GM19351 (cell line): ENCODE data around the gene BUB1.
A peak's percentile ranks its signal among the peaks of the same experiment; 100 is the strongest.
"Not testable (repeated sequence)": the region's sequence is repeated elsewhere in the genome, so short reads cannot be mapped to it uniquely, and the experiment has no call there.

ENCODE experiments used
- ATAC-seq: cut with Tn5 transposase; IDR thresholded peaks from one replicate; pipeline ENCODE4 v1.9.1; 2021; ENCODE audit warnings: mild to moderate bottlenecking, moderate library complexity; ENCODE audit not compliant: unreplicated experiment

Gene BUB1

GRCh38 chr2:110691612-110692258, 13.9 kb upstream of the BUB1 start:
- no peak for ATAC-seq

- ATAC-seq = no peak
These were observed 12.5 kb upstream of the BUB1 start for GRCh38 chr2:110690083-110690965.

- no peak for ATAC-seq
These were observed 10.8 kb upstream of the BUB1 start for GRCh38 chr2:110688594-110689091.

- ATAC-seq = not testable (repeated sequence)
These were observed 10.1 kb upstream of the BUB1 start for GRCh38 chr2:110687775-110688484.

GRCh38 chr2:110682872-110683271, 5.0 kb upstream of the BUB1 start:
- ATAC-seq = no peak

GRCh38 chr2:110682267-110682666, 4.4 kb upstream of the BUB1 start:
- no peak for ATAC-seq

GRCh38 chr2:110680709-110681108, 2.8 kb upstream of the BUB1 start:
- no peak for ATAC-seq

- ATAC-seq = no peak
These were observed 2.0 kb upstream of the BUB1 start for GRCh38 chr2:110679865-110680264.

- no peak for ATAC-seq
These were observed 1.5 kb upstream of the BUB1 start for GRCh38 chr2:110679337-110679707.

- ATAC-seq = no peak
These were observed 834 bp upstream of the BUB1 start for GRCh38 chr2:110678457-110679336.

GRCh38 chr2:110677080-110677479, 783 bp downstream of the BUB1 start:
- ATAC-seq = no peak

GRCh38 chr2:110675679-110676078, 2.2 kb downstream of the BUB1 start:
- ATAC-seq = peak; percentile 2

GRCh38 chr2:110674620-110675555, 3.0 kb downstream of the BUB1 start:
- peak; percentile 85 for ATAC-seq

GRCh38 chr2:110673201-110673600, 4.7 kb downstream of the BUB1 start:
- ATAC-seq = no peak

GRCh38 chr2:110670826-110671225, 7.0 kb downstream of the BUB1 start:
- ATAC-seq = no peak

- no peak for ATAC-seq
These were observed 8.8 kb downstream of the BUB1 start for GRCh38 chr2:110669079-110669478.

GRCh38 chr2:110667071-110667470, 10.8 kb downstream of the BUB1 start:
- no peak for ATAC-seq

- ATAC-seq = no peak
These were observed 13.7 kb downstream of the BUB1 start for GRCh38 chr2:110664135-110664534.

- no peak for ATAC-seq
These were observed 15.3 kb downstream of the BUB1 start for GRCh38 chr2:110662560-110662959.
